WTC11 (cell line): ENCODE results near the gene SLIT3. TPM values are rescaled to one million over a fixed set of nuclear protein-coding genes. Genes with fewer than 3 reads are reported as not detected.

Source experiments
- ATAC-seq: fragments of 200-7000 bp; cut with Tn5 transposase; 2 replicates; pipeline ENCODE4 v1.10.0; 2021; ENCODE audit warnings: mild to moderate bottlenecking, moderate library complexity
- CTCF ChIA-PET: fragments of 300-600 bp; sonication (Branson Sonifier 250); formaldehyde crosslinking; loops from one replicate; lab custom pipeline; 2021; ENCODE audit warnings: antibody characterized with exemption; lab: Charles Lee
- POLR2A ChIA-PET: fragments of 350-600 bp; sonication (Branson Sonifier 250); formaldehyde crosslinking; loops from one replicate; lab custom pipeline; 2021; ENCODE audit warnings: antibody characterized with exemption; lab: Charles Lee
- DNase-seq: peaks from one replicate; pipeline ENCODE4 v3.0.0; 2021; ENCODE audit warnings: low spot score
- H3K27ac Mint-ChIP-seq: 2 replicates; pipeline ENCODE4 v1.8.0; 2021; ENCODE audit warnings: mixed read lengths
- H3K27me3 Mint-ChIP-seq: 2 replicates; pipeline ENCODE4 v1.8.0; 2021; ENCODE audit warnings: low read depth, mild to moderate bottlenecking, moderate library complexity, mixed read lengths
- H3K36me3 Mint-ChIP-seq: 2 replicates; pipeline ENCODE4 v1.8.0; 2021; ENCODE audit warnings: mixed read lengths
- H3K4me1 Mint-ChIP-seq: 2 replicates; pipeline ENCODE4 v1.8.0; 2022; ENCODE audit warnings: mixed read lengths
- H3K4me3 Mint-ChIP-seq: 2 replicates; pipeline ENCODE4 v1.8.0; 2021; ENCODE audit warnings: mild to moderate bottlenecking, moderate library complexity, mixed read lengths
- H3K9me3 Mint-ChIP-seq: 2 replicates; pipeline ENCODE4 v1.8.0; 2021; ENCODE audit warnings: mixed read lengths
- CREM ChIP-seq: sonication (generic); formaldehyde crosslinking; IDR thresholded peaks from 2 replicates; pipeline ENCODE4 v1.8.1; 2022; ENCODE audit warnings: mild to moderate bottlenecking, missing genetic modification reagents, moderate library complexity
- FOXJ3 ChIP-seq: sonication (generic); formaldehyde crosslinking; IDR thresholded peaks from 2 replicates; pipeline ENCODE4 v1.9.0; 2021; ENCODE audit warnings: missing genetic modification reagents, mild to moderate bottlenecking, borderline replicate concordance
- GTF2I ChIP-seq: fragments of 250-450 bp; sonication (Bioruptor Pico); conservative IDR thresholded peaks from 2 replicates; pipeline ENCODE4 v1.4.0; 2021; ENCODE audit warnings: mild to moderate bottlenecking
- HMGA2 ChIP-seq: fragments of 250-450 bp; sonication (Bioruptor Pico); IDR thresholded peaks from 2 replicates; pipeline ENCODE4 v1.4.0; 2021; ENCODE audit warnings: mild to moderate bottlenecking, moderate library complexity
- NFYB ChIP-seq: sonication (generic); formaldehyde crosslinking; conservative IDR thresholded peaks from 2 replicates; pipeline ENCODE4 v1.8.0; 2022; ENCODE audit warnings: low read depth, missing genetic modification reagents
- NR2C2 ChIP-seq: sonication (generic); formaldehyde crosslinking; IDR thresholded peaks from 2 replicates; pipeline ENCODE4 v1.8.0; 2022; ENCODE audit warnings: mild to moderate bottlenecking, missing genetic modification reagents
- RELA ChIP-seq: sonication (generic); formaldehyde crosslinking; IDR thresholded peaks from 2 replicates; pipeline ENCODE4 v1.8.1; 2022; ENCODE audit warnings: missing genetic modification reagents, mild to moderate bottlenecking, borderline replicate concordance
- SP1 ChIP-seq: sonication (generic); formaldehyde crosslinking; conservative IDR thresholded peaks from 2 replicates; pipeline ENCODE4 v1.8.1; 2022; ENCODE audit warnings: missing genetic modification reagents
- ZNF121 ChIP-seq: sonication (generic); formaldehyde crosslinking; IDR thresholded peaks from 2 replicates; pipeline ENCODE4 v1.8.0; 2023; ENCODE audit warnings: missing genetic modification reagents
- total RNA-seq: library from RNA; stranded (reverse); gene quantifications from 3 replicates; pipeline ENCODE4 v1.2.3, GENCODE V29; 2021
- TF ChIP-seq, protein P1 (sequence below): sonication (generic); formaldehyde crosslinking; IDR thresholded peaks from 2 replicates; pipeline ENCODE4 v1.8.0; 2023; ENCODE audit warnings: missing genetic modification reagents, mild to moderate bottlenecking, borderline replicate concordance
- TF ChIP-seq, protein P2 (sequence below): sonication (generic); formaldehyde crosslinking; IDR thresholded peaks from 2 replicates; pipeline ENCODE4 v1.8.1; 2023; ENCODE audit warnings: mild to moderate bottlenecking, missing genetic modification reagents, borderline replicate concordance
- TF ChIP-seq, protein P3 (sequence below): sonication (generic); formaldehyde crosslinking; IDR thresholded peaks from 2 replicates; pipeline ENCODE4 v1.8.0; 2022; ENCODE audit warnings: mild to moderate bottlenecking, missing genetic modification reagents
- TF ChIP-seq, protein P4 (sequence below): fragments of 250-450 bp; sonication (Bioruptor Pico); IDR thresholded peaks from 2 replicates; pipeline ENCODE4 v1.9.0; 2021; ENCODE audit warnings: moderate library complexity, mild to moderate bottlenecking, inconsistent platforms, borderline replicate concordance
- TF ChIP-seq, protein P5 (sequence below): sonication (generic); formaldehyde crosslinking; IDR thresholded peaks from 2 replicates; pipeline ENCODE4 v1.8.1; 2023; ENCODE audit warnings: mild to moderate bottlenecking, missing genetic modification reagents, moderate library complexity

The SLIT3 gene
- total RNA-seq, 1 experiment from 2014 or later, result 1.9 TPM

DNA sequence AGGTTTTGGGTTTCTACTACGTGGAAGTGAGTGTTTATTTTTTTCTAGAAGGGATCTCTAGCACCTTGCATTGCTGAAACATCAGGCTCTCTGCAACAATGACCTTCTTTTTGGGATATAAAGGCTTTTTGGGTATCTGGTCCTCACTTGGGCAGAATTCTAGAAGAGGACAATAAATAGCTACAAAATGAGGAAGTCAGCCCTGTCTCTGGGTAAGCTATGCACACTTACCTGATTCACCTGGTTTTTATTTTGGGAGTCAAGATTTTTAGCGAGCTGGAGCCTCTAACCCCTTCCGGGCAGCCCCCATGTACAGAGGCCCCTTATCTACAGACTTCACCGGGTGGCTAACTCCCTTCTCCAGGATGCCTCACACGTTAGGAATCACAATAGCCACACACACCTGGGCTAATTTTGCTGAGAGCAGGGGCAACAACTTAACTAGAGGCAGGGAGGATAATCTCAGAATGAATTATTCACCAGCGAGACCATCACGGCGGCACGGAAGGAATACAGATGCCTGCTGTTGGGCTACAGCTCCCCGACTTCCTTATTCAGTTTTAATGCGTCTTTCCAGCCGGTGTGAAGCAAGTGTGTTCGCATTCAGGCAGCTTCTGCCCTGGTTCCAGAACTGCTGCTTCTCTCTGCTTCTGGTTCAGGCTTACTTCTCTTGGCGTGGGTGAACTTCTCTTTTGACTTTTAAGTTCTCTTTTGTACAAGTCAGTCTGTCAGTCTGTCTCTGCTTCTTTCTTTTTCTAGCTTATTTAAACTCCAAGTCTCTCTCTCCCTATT is 380.7 kb downstream of the SLIT3 start (continued):
- TF ChIP-seq, protein P1, sequence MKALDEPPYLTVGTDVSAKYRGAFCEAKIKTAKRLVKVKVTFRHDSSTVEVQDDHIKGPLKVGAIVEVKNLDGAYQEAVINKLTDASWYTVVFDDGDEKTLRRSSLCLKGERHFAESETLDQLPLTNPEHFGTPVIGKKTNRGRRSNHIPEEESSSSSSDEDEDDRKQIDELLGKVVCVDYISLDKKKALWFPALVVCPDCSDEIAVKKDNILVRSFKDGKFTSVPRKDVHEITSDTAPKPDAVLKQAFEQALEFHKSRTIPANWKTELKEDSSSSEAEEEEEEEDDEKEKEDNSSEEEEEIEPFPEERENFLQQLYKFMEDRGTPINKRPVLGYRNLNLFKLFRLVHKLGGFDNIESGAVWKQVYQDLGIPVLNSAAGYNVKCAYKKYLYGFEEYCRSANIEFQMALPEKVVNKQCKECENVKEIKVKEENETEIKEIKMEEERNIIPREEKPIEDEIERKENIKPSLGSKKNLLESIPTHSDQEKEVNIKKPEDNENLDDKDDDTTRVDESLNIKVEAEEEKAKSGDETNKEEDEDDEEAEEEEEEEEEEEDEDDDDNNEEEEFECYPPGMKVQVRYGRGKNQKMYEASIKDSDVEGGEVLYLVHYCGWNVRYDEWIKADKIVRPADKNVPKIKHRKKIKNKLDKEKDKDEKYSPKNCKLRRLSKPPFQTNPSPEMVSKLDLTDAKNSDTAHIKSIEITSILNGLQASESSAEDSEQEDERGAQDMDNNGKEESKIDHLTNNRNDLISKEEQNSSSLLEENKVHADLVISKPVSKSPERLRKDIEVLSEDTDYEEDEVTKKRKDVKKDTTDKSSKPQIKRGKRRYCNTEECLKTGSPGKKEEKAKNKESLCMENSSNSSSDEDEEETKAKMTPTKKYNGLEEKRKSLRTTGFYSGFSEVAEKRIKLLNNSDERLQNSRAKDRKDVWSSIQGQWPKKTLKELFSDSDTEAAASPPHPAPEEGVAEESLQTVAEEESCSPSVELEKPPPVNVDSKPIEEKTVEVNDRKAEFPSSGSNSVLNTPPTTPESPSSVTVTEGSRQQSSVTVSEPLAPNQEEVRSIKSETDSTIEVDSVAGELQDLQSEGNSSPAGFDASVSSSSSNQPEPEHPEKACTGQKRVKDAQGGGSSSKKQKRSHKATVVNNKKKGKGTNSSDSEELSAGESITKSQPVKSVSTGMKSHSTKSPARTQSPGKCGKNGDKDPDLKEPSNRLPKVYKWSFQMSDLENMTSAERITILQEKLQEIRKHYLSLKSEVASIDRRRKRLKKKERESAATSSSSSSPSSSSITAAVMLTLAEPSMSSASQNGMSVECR, result no peak
- TF ChIP-seq, protein P2, sequence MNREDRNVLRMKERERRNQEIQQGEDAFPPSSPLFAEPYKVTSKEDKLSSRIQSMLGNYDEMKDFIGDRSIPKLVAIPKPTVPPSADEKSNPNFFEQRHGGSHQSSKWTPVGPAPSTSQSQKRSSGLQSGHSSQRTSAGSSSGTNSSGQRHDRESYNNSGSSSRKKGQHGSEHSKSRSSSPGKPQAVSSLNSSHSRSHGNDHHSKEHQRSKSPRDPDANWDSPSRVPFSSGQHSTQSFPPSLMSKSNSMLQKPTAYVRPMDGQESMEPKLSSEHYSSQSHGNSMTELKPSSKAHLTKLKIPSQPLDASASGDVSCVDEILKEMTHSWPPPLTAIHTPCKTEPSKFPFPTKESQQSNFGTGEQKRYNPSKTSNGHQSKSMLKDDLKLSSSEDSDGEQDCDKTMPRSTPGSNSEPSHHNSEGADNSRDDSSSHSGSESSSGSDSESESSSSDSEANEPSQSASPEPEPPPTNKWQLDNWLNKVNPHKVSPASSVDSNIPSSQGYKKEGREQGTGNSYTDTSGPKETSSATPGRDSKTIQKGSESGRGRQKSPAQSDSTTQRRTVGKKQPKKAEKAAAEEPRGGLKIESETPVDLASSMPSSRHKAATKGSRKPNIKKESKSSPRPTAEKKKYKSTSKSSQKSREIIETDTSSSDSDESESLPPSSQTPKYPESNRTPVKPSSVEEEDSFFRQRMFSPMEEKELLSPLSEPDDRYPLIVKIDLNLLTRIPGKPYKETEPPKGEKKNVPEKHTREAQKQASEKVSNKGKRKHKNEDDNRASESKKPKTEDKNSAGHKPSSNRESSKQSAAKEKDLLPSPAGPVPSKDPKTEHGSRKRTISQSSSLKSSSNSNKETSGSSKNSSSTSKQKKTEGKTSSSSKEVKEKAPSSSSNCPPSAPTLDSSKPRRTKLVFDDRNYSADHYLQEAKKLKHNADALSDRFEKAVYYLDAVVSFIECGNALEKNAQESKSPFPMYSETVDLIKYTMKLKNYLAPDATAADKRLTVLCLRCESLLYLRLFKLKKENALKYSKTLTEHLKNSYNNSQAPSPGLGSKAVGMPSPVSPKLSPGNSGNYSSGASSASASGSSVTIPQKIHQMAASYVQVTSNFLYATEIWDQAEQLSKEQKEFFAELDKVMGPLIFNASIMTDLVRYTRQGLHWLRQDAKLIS, result no peak

DNA sequence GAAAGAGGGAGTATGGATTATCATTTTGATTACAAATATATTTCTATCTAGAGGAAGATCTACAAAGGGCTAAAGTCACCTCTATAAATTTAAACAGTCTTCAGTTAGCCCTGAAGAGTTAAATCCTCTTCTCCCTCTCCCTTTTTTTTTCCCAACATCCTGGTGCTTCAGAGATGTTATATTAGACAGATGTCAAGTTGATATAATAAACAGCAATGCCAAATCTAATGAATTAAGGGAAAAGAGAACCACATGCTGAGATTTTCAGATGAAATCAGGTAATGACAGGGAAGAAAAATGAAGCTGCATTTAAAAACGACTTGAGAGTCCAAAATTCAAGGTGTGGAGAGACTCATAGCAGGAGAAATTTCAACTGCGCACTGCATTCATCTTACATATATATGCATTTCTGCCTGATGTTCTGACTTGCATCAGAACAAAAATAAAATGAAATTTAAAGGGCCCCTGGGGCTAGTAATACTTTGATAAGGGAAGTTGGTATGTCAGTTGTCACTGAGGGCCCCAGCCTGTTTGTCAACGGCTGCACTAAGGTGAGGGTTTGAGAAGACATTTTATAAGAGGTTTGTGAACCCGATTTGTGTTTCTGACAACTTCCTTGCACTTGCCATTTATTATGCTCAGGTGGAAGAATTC is 382.9 kb downstream of the SLIT3 start:
- ATAC-seq (no peak), DNase-seq (no peak)
- Mint-ChIP-seq H3K4me1 (peaks cover 25% of the 10 kb centered on the region), H3K36me3 (no peaks in the 10 kb centered on the region), H3K9me3 (no peaks in the 10 kb centered on the region), H3K27ac (no peak overlapping the region), H3K27me3 (0 out of 2 replicates have a peak, but pooled peaks cover 3% of the 10 kb centered on the region), H3K4me3 (no peak overlapping the region)
- ChIA-PET CTCF (interaction anchor here (1.0 kb wide), 1 partner anchor 170 kb away, joined by 3 read pairs; no protein-coding TSS in a partner anchor), POLR2A (no interaction called here)
- TF ChIP-seq RELA (CRISPR knock-in tag) (no peak), GTF2I (no peak)

DNA sequence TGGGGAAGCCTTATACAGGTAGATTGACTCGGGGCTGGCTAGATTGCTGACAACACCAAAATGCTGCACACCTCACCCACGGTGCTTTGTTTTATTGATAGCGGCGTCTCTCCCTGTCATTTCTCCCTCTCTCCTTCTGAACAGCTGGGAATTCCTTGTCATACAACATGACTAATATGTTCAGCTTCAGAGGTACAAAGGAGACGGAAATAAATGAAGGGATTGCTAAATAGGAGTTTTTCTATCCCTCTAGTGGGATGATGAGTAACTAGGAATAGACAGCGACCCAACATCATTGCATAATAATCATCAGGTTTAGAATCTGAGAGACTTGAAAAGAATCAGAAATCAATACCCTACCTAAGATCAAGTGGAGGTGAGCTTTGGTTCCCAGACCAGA is 384.1 kb downstream of the SLIT3 start:
- ATAC-seq (no peak), DNase-seq (no peak)
- 0 out of 2 replicates have a peak, but pooled peaks cover 3% of the 10 kb centered on the region for H3K27me3 Mint-ChIP-seq
- no peak overlapping the region for H3K27ac Mint-ChIP-seq
- ChIA-PET POLR2A (no interaction called here), CTCF (interaction anchor here (0.6 to 1.4 kb wide), 2 partner anchors 169 to 203 kb away, joined by 3 to 6 read pairs; no protein-coding TSS in a partner anchor)
- no peaks in the 10 kb centered on the region for H3K9me3 Mint-ChIP-seq
- no peak overlapping the region for H3K4me3 Mint-ChIP-seq
- H3K4me1 Mint-ChIP-seq, result peaks cover 25% of the 10 kb centered on the region
- no peaks in the 10 kb centered on the region for H3K36me3 Mint-ChIP-seq
- TF ChIP-seq, protein P3, sequence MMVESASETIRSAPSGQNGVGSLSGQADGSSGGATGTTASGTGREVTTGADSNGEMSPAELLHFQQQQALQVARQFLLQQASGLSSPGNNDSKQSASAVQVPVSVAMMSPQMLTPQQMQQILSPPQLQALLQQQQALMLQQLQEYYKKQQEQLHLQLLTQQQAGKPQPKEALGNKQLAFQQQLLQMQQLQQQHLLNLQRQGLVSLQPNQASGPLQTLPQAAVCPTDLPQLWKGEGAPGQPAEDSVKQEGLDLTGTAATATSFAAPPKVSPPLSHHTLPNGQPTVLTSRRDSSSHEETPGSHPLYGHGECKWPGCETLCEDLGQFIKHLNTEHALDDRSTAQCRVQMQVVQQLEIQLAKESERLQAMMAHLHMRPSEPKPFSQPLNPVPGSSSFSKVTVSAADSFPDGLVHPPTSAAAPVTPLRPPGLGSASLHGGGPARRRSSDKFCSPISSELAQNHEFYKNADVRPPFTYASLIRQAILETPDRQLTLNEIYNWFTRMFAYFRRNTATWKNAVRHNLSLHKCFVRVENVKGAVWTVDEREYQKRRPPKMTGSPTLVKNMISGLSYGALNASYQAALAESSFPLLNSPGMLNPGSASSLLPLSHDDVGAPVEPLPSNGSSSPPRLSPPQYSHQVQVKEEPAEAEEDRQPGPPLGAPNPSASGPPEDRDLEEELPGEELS, result no peak
- TF ChIP-seq FOXJ3 (CRISPR knock-in tag), result no peak
- TF ChIP-seq RELA (CRISPR knock-in tag), result no peak
- TF ChIP-seq, protein P1, result no peak
- TF ChIP-seq CREM (CRISPR knock-in tag), result no peak
- TF ChIP-seq SP1 (CRISPR knock-in tag), result no peak
- TF ChIP-seq, protein P4, sequence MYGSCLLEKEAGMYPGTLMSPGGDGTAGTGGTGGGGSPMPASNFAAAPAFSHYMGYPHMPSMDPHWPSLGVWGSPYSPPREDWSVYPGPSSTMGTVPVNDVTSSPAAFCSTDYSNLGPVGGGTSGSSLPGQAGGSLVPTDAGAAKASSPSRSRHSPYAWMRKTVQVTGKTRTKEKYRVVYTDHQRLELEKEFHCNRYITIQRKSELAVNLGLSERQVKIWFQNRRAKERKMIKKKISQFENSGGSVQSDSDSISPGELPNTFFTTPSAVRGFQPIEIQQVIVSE (CRISPR knock-in tag), result no peak
- no peak for TF ChIP-seq NR2C2 (CRISPR knock-in tag)
- TF ChIP-seq, protein P5, sequence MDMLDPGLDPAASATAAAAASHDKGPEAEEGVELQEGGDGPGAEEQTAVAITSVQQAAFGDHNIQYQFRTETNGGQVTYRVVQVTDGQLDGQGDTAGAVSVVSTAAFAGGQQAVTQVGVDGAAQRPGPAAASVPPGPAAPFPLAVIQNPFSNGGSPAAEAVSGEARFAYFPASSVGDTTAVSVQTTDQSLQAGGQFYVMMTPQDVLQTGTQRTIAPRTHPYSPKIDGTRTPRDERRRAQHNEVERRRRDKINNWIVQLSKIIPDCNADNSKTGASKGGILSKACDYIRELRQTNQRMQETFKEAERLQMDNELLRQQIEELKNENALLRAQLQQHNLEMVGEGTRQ (CRISPR knock-in tag), result no peak
- no peak for TF ChIP-seq HMGA2 (CRISPR knock-in tag)
- TF ChIP-seq NFYB (CRISPR knock-in tag), result no peak
- TF ChIP-seq ZNF121 (CRISPR knock-in tag), result no peak
